NCI-H2029 (cell line): Measurements from ENCODE around the gene MOB1A.
A peak's percentile ranks its signal among the peaks of the same experiment; 100 is the strongest.
"Not testable (repeated sequence)": the region's sequence is repeated elsewhere in the genome, so short reads cannot be mapped to it uniquely, and the experiment has no call there.

Experiments used
- DNase-seq: peaks from one replicate; lab custom pipeline; 2025; lab: John Stamatoyannopoulos, UW

Gene MOB1A

DNA sequence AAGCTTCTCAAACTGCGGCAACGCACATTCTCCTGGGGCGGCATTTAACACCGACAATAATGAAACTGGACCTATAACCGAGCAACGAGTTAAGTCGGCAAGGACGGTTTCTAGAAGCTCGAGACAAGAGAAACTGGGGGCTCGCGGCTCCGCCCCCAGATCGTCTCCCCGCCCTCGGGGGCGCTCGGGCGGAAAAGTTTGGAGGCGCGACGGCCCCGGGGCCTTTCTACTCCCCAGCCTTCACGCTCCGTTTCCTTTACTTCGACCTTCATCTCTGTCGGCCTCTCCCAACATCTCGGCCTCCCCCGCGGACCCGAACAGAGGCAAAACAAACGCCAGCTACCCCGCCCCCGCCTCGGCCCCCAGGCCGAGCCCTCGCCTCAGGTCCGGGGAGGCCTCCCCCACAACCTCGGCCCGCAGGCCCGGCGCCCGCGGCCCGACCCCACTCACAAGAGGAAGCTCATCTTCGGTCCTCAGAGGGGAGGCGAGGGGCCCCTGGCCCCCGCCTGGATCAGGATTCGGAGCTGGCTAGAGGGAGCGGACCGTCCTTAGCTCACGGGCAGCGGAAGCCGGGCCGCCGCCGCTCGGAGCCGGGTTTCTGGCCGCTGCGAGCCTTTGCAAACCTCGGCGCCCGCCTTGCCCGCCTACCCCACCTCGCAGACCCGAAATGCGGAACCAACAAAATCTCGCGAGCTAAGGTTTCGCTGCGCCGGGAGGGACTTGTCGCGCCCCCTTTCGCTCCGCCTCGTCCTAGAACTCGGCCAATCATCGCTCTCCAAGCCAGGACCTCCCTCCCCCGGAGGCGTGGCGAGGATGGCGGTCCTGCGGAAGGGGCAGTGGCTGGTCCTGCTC, at the start of gene MOB1A:
Gene MOB1A, minus strand, starts transcription at position 669 of the 852 bp plus-strand sequence. Its CDS starts 205 bp downstream, at position 464.
- DNase-seq, result peak; percentile 96

GRCh38 chr2:74227646-74228045, 49.0 kb upstream of the MOB1A start:
- DNase-seq, result no peak

- DNase-seq, result no peak
These were observed 48.1 kb upstream of the MOB1A start for GRCh38 chr2:74226648-74227213.

GRCh38 chr2:74225698-74226459, 47.2 kb upstream of the MOB1A start:
- DNase-seq, result no peak

GRCh38 chr2:74223941-74224770, 45.5 kb upstream of the MOB1A start:
- DNase-seq, result no peak

- DNase-seq, result no peak
These were observed 43.6 kb upstream of the MOB1A start for GRCh38 chr2:74222300-74222650.

DNA sequence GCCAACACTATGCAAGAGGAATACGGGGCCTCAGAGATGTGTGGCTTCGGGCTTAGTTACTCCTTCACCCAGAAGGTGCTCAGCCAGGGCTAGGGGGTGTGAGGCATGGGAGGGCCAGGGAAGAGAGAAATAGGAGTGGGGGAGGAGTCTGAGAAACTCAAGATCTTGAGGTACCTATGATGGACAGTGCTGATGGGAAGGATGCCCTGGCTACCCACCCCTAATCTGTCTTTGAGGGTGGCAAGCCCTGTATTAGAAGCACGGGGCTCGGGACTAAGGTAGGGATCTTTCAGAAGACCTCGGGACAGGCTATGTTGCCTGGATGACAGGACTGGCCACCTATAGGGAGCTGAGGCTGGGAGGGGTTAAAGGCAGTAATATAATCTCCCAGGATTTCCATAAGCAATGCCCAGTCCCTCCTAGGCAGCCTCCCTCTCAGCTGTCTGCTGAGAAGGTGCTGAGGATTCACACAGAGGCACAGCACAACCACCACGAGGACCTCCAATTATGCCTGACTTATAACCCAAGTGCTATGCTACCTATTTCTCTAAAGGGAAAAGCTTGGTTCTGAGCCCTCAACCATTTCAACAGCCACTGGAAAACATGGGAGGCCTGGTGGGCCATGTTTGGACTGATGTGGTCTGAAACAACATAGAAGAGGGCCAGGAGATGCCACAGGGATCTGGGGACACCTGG, 43.1 kb upstream of the MOB1A start:
- DNase-seq, result no peak

GRCh38 chr2:74221091-74221490, 42.4 kb upstream of the MOB1A start:
- DNase-seq, result no peak

GRCh38 chr2:74219846-74220486, 41.3 kb upstream of the MOB1A start:
- DNase-seq, result no peak

DNA sequence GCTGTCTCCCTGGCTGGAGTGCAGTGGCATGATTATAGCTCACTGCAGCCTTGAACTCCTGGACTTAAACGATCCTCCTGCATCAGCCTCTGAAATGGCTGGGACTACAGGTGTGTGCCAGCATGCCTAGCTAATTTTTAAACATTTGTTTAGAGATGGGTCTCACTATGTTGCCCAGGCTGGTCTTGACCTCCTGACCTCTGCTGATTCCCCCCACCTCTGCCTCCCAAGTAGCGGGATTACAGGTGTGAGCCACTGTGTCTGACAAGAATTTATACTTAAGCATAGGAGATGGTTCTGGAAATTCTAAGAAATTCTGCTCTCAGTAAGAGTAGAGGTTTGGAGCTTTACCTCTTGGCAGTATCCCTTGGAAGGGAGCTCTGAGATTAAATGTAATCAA, 38.0 kb upstream of the MOB1A start:
- no peak for DNase-seq

DNA sequence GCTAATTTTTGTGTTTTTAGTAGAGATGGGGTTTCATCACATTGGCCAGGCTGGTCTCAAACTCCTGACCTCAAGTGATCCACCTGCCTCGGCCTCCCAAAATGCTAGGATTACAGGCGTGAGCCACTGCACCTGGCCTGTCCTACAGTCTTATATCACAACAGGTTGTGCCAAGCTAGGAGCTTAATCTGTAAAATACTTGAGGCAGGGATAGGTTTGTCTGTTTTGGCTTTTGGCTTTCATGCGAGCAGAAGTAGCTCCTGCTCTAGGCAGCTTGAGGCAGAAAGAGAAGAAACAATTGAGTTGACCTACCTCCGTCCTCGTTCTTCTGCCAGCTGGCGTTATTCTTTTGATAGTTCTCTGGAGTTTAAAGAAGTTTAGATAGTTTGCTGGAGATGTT, 37.1 kb upstream of the MOB1A start:
- DNase-seq, result not testable (repeated sequence)

GRCh38 chr2:74212702-74213410, 34.2 kb upstream of the MOB1A start:
- no peak for DNase-seq

DNA sequence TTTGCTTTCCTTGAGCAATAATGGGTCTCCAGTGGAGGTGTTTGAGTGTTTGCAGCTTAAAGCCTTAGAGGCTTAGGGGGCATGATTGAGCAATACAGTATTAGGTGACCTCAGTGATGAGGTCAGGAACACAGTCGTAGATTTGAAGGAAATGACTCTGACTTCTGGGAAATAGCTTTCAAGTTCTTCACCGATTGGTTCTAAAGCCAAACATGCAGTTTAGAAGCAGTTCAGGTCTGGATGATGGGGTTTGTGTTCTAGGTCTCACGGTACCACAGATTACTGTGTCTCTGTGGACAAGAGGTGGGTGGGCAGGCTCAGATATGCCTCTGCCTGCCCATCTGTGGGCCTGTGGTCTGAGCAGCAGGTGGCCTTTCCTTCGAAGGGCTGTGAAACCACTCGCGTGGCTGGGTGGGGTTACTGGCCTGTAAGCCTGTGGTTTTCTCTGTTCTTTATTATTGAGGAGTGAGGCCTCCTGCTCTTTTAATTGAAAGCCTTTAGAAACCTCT, 27.6 kb upstream of the MOB1A start:
- no peak for DNase-seq

GRCh38 chr2:74205596-74205995, 26.9 kb upstream of the MOB1A start:
- peak; percentile 7 for DNase-seq

GRCh38 chr2:74205113-74205512, 26.4 kb upstream of the MOB1A start:
- no peak for DNase-seq

DNA sequence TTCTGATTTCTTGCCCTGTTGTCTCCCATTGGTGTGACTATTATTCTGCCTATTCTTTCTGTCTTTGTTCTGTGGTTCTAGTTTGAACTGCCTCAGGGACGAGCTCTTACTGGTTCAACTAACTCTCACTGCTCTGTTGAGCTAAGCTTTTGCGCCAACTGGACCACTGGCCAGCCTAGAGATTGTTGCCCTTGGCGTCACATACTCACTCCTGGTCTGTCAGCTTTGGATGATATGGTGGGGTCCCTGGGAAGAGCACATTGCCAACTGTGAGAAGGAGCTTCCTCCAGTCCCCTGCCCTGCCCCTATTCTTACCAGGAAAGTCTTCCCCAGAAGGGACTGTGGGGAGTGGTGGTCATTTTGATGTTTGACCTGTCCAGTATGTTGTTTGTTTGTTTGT, 25.8 kb upstream of the MOB1A start:
- DNase-seq, result no peak

DNA sequence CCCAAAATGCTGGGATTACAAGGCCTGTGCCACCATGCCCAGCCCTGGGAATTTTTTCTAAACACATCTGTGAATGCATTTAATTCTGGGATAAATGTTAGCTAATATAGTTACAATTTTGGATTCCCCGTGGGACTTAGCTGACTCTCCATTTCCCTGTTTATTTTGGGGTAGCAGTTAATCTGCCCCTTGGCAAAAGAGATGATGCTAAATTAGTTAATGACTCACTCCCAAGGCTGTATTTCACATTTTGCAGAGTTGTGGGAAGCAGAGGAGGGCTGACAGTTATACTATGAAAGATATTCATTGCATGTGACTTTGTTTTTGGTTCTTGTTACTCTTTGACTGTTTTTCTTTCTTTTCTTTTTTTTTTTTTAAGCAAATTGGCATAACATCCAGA, 22.9 kb upstream of the MOB1A start:
- DNase-seq, result no peak

- no peak for DNase-seq
These were observed 22.5 kb upstream of the MOB1A start for GRCh38 chr2:74201196-74201595.

DNA sequence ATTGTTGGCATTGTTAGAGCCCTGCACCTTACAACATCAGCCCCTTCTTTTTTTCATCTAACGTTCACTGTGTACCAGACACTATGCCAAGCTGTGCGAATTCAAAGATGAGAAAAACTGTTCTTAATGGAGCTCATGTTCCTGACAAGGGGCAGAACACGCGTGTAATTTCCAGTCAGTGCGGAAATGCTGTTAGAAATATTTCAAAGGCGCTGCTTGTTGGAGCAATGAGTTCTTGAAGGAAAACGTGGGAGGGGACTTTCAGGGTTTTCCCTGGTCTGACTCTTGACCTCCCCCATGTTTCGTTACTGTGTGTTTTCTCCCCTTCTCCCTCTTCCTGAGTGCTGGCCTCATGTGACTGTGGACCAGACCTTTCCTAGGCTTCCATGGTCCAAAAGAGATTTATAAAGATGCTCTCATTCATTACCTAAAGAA, 21.2 kb upstream of the MOB1A start:
- DNase-seq, result no peak

DNA sequence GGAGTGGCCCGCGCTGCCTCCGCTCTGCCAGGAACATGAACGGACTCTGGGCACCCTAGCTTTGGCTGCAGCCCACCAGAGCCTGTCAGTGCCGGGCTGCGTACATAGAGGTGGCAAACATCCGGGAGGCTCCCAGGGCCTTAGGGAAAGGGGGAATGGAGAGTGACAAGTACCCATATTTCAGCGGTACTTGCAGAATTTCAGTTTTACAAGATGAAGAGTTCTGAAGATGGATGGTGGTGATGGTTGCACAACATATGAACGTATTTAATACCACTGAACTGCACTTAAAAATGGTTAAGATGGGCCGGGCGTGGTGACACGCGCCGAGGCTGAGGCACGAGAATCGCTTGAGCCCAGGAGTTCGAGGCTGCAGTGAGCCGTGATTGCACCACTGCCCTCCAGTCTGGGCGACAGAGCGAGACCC, 20.6 kb upstream of the MOB1A start:
- DNase-seq, result no peak
